A549 (cell line): Measurements from ENCODE around the gene PATE1. TPM values are rescaled to one million over a fixed set of nuclear protein-coding genes. Genes with fewer than 3 reads are reported as not detected.

Experiments
- ATAC-seq, 2 experiments: fragments of 200-7000 bp in 1 of 2; fragments of >200 bp in 1 of 2; cut with Nextera tagmentation in 1 of 2; cut with Tn5 transposase in 1 of 2; 3 replicates each; pipeline versions ENCODE4 v1.8.0 to v1.9.1; 2018 to 2020; ENCODE audit warnings: mild to moderate bottlenecking in 1 of 2, moderate library complexity in 1 of 2
- CTCF ChIA-PET: fragments of 300-600 bp; sonication (Branson Sonifier 250); formaldehyde crosslinking; extraction: SDS; loops from one replicate; lab custom pipeline; 2021; ENCODE audit warnings: antibody characterized with exemption, inconsistent platforms; lab: Yijun Ruan, JAX
- POLR2A ChIA-PET: fragments of 350-600 bp; formaldehyde crosslinking; extraction: SDS; loops from one replicate; lab custom pipeline; 2021; ENCODE audit warnings: antibody characterized with exemption, inconsistent platforms; lab: Yijun Ruan, JAX
- DNase-seq, 2 experiments: peaks; one replicate each; pipeline versions ENCODE4 v3.0.0 to v3.0.0-alpha.2; 2011 to 2016; ENCODE audit warnings: low read depth in 1 of 2, low spot score in 1 of 2
- FAIRE-seq: peaks from 2 replicates; lab custom pipeline; 2011; peaks lifted over from hg19 to GRCh38; lab: Jason Lieb, UNC
- H3K27ac ChIP-seq, 2 experiments: fragments of >200 bp; sonication (Bioruptor Twin); formaldehyde crosslinking; 3 replicates each; pipeline ENCODE4 v1.5.1; 2016 to 2017
- H3K4me1 ChIP-seq: fragments of >200 bp; sonication (Bioruptor Twin); formaldehyde crosslinking; 3 replicates; pipeline ENCODE4 v1.6.1; 2016
- H3K4me2 ChIP-seq: fragments of >200 bp; sonication (Bioruptor Twin); formaldehyde crosslinking; 3 replicates; pipeline ENCODE4 v1.6.1; 2016
- H3K4me3 ChIP-seq: fragments of >200 bp; sonication (Bioruptor Twin); formaldehyde crosslinking; 3 replicates; pipeline ENCODE4 v1.5.1; 2016
- H3K9me3 ChIP-seq: fragments of >200 bp; sonication (Bioruptor Twin); formaldehyde crosslinking; 3 replicates; pipeline ENCODE4 v1.6.1; 2016
- CBX8 ChIP-seq: fragments of 200-600 bp; sonication (generic); IDR thresholded peaks from 2 replicates; pipeline ENCODE4 v1.6.1; 2016
- CHD4 ChIP-seq: fragments of 200-600 bp; sonication (generic); IDR thresholded peaks from 2 replicates; pipeline ENCODE4 v1.6.1; 2016; ENCODE audit warnings: antibody characterized with exemption, mild to moderate bottlenecking, borderline replicate concordance
- CTCF ChIP-seq: fragments of >200 bp; sonication (Bioruptor Twin); formaldehyde crosslinking; IDR thresholded peaks from 3 replicates; pipeline ENCODE4 v1.5.1; 2016
- EHF ChIP-seq: fragments of 250-450 bp; sonication (Bioruptor Pico); IDR thresholded peaks from 2 replicates; pipeline ENCODE4 v1.5.0; 2020; ENCODE audit warnings: mild to moderate bottlenecking
- FOSL2 ChIP-seq, 2 experiments: fragments of 450-650 bp in 1 of 2; fragments of >200 bp in 1 of 2; sonication (Bioruptor Twin) in 1 of 2; formaldehyde crosslinking; IDR thresholded peaks; 2 replicates each; pipeline versions ENCODE4 v1.5.0 to v1.6.1; 2016 to 2020; ENCODE audit warnings: mild to moderate bottlenecking in 1 of 2, moderate library complexity in 1 of 2
- GATA3 ChIP-seq: IDR thresholded peaks from 2 replicates; pipeline ENCODE4 v1.6.1; 2012; ENCODE audit warnings: borderline replicate concordance
- HDAC2 ChIP-seq: fragments of 200-600 bp; sonication (generic); IDR thresholded peaks from 2 replicates; pipeline ENCODE4 v1.6.1; 2016
- JUN ChIP-seq, 2 experiments: fragments of >200 bp; sonication (Bioruptor Twin); formaldehyde crosslinking; IDR thresholded peaks; 2 replicates in 1 of 2; 3 replicates in 1 of 2; pipeline ENCODE4 v1.6.1; 2016 to 2017
- KDM1A ChIP-seq: fragments of 200-600 bp; sonication (generic); IDR thresholded peaks from 2 replicates; pipeline ENCODE4 v1.6.1; 2016; ENCODE audit warnings: low read depth, mild to moderate bottlenecking
- MAFK ChIP-seq: fragments of 450-650 bp; IDR thresholded peaks from 2 replicates; pipeline ENCODE4 v1.6.1; 2014; ENCODE audit not compliant: partially characterized antibody
- MAX ChIP-seq: IDR thresholded peaks from 2 replicates; pipeline ENCODE4 v1.6.1; 2012
- MYC ChIP-seq: IDR thresholded peaks from 2 replicates; pipeline ENCODE4 v1.6.1; 2012; ENCODE audit warnings: mild to moderate bottlenecking, inconsistent platforms, low read length, improper control_type of control experiment, borderline replicate concordance
- NFE2L2 ChIP-seq: fragments of 150-350 bp; conservative IDR thresholded peaks from 2 replicates; pipeline ENCODE4 v1.6.1; 2014; ENCODE audit warnings: low read length
- NPAS2 ChIP-seq: fragments of 250-450 bp; sonication (Bioruptor Pico); IDR thresholded peaks from 2 replicates; pipeline ENCODE4 v1.8.0; 2022; ENCODE audit warnings: mild to moderate bottlenecking, moderate library complexity, borderline replicate concordance
- NR3C1 ChIP-seq: fragments of >200 bp; sonication (Bioruptor Twin); formaldehyde crosslinking; IDR thresholded peaks from 3 replicates; pipeline ENCODE4 v1.6.1; 2017
- PHF8 ChIP-seq: fragments of 200-600 bp; sonication (generic); IDR thresholded peaks from 2 replicates; pipeline ENCODE4 v1.6.1; 2016; ENCODE audit warnings: low read depth, mild to moderate bottlenecking, antibody characterized with exemption, moderate library complexity, borderline replicate concordance
- RCOR1 ChIP-seq: fragments of 150-350 bp; IDR thresholded peaks from 2 replicates; pipeline ENCODE4 v1.6.1; 2014; ENCODE audit warnings: antibody characterized with exemption, low read length, low read depth
- RFX5 ChIP-seq: fragments of 450-650 bp; IDR thresholded peaks from 2 replicates; pipeline ENCODE4 v1.7.1; 2014; ENCODE audit warnings: antibody characterized with exemption, mild to moderate bottlenecking, moderate library complexity
- SMC3 ChIP-seq: fragments of >200 bp; sonication (Bioruptor Twin); formaldehyde crosslinking; IDR thresholded peaks from 3 replicates; pipeline ENCODE4 v1.6.1; 2018; ENCODE audit warnings: inconsistent platforms
- WGBS: methylation state at CpG from one replicate; pipeline ENCODE4 v1.1.6; 2017; ENCODE audit errors: missing lambda C conversion rate; 5-methylcytosine and 5-hydroxymethylcytosine counted together
- polyA minus RNA-seq: library from RNA; depleted of rRNA, polyadenylated mRNA; stranded (reverse); fragments of >200 nt; gene quantifications from 2 replicates; pipeline ENCODE4 v1.2.3, GENCODE V29; 2011; rRNA and poly(A)+ RNA removed
- polyA plus RNA-seq, 4 experiments: library from polyadenylated mRNA; depleted of rRNA in 3 of 4; stranded (reverse); fragments of >200 nt; fragmentation: RNase III in 1 of 4; extraction: RNeasy Plus Mini Kit Qiagen cat#74134 plus additional on column Dnase treatment in 1 of 4; gene quantifications; 2 replicates in 3 of 4; 3 replicates in 1 of 4; pipeline ENCODE4 v1.2.3, GENCODE V29; 2011 to 2017

PATE1 gene
- polyA plus RNA-seq (2011; rRNA removed) (not detected in 2 replicates), polyA plus RNA-seq (2017; fragmentation: RNase III; extraction: RNeasy Plus Mini Kit Qiagen cat#74134 plus additional on column Dnase treatment) (not detected in 3 replicates), polyA minus RNA-seq (not detected in 2 replicates)
- polyA plus RNA-seq (2012; cell fraction: cytosol; rRNA removed) = not detected in 2 replicates
- polyA plus RNA-seq (2012; cell fraction: nucleus; rRNA removed) = not detected in 2 replicates

DNA sequence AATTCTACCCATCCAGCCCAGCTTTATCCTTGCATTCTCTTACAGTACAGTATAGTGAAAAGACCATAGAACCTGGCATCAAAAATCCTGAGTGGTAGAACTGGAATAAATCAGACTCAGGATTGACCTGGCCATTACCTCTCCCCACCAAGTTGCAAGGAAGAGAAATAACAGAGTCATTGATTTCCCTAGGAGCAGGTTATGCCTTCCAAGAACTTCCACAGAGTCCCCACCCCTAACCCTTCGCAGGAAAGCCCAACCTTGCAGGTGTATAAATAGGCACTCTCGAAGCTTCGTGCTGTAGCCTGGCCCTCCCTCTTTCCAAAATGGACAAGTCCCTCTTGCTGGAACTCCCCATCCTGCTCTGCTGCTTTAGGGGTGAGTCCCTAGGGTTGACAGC, at the start of gene PATE1:
Gene PATE1, plus strand, starts transcription at position 301 of the 400 bp plus-strand sequence. Its CDS starts 26 bp downstream, at position 327.
- WGBS = 0% methylated on average over 3 of the region's 3 CpGs
- no peak within 1 kb of the TSS for H3K27ac ChIP-seq
- no peak for TF ChIP-seq CHD4
- no peak for TF ChIP-seq RFX5
- no peak for TF ChIP-seq MYC
- TF ChIP-seq PHF8 = no peak
- no peak for TF ChIP-seq NFE2L2
- TF ChIP-seq CBX8 = no peak
- no peak for TF ChIP-seq RCOR1
- TF ChIP-seq CTCF = no peak
- no peak for TF ChIP-seq SMC3
- TF ChIP-seq HDAC2 = no peak
- TF ChIP-seq, all 56 proteins: peak for 0
- no peak for ATAC-seq
- no peak for DNase-seq
- no peaks in the 10 kb centered on the region for H3K9me3 ChIP-seq
- no peak for FAIRE-seq
- no peak within 1 kb of the TSS for H3K4me3 ChIP-seq
- no peaks in the 10 kb centered on the region for H3K4me1 ChIP-seq
- H3K4me2 ChIP-seq = no peak within 1 kb of the TSS
- POLR2A ChIA-PET = no interaction called here
- CTCF ChIA-PET = no interaction called here

DNA sequence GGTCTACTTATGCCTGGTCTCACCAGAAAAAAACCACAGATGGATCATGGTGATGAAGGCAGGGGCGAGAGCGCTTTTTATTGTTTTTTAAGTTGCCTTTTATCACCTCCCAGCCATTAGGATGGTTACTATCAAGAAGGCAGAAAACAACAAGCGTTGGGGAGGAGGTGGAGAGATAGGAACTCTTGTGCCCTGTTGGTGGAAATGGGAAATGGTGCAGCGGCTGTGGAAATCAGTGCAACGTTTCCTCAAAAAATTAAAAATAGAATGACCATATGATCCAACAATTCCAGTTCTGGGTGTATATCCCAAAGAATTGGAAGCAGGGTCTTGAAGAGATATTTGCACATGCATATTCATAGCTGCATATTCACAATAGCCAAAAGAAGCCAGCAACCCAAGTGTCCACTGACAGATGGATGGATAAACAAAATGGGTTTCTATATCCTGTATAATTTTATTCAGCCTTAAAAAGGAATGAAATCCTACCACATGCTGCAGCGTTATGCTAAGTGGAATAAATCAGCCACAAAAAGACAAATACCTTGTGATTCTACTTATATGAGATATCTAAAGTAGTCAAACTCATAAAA, 45.0 kb upstream of the PATE1 start:
- Histone ChIP-seq H3K9me3 (no peaks in the 10 kb centered on the region), H3K27ac (no peak overlapping the region), H3K4me2 (no peak overlapping the region), H3K4me1 (no peaks in the 10 kb centered on the region), H3K4me3 (no peak overlapping the region)
- CTCF ChIA-PET = no interaction called here
- POLR2A ChIA-PET = no interaction called here
- no peak for FAIRE-seq
- ATAC-seq = no peak
- WGBS = 34% methylated on average over 6 of the region's 6 CpGs
- TF ChIP-seq MAFK (no peak), JUN (IDR thresholded peaks at IDR 0.05) (no peak), GATA3 (no peak), MAX (no peak), CBX8 (no peak), NFE2L2 (no peak), NPAS2 (CRISPR knock-in tag) (no peak), SMC3 (no peak), CTCF (no peak), KDM1A (no peak), FOSL2 (IDR thresholded peaks at IDR 0.05) (no peak), FOSL2 (CRISPR knock-in tag; IDR thresholded peaks at IDR 0.05) (no peak), EHF (no peak), NR3C1 (no peak), CHD4 (no peak)
- DNase-seq = no peak
